WTC11 (cell line): ENCODE results near the gene RPS6KL1. TPM values are rescaled to one million over a fixed set of nuclear protein-coding genes. Genes with fewer than 3 reads are reported as not detected.

Source experiments
- ATAC-seq: fragments of 200-7000 bp; cut with Tn5 transposase; 2 replicates; pipeline ENCODE4 v1.10.0; 2021; ENCODE audit warnings: mild to moderate bottlenecking, moderate library complexity
- CTCF ChIA-PET: fragments of 300-600 bp; sonication (Branson Sonifier 250); formaldehyde crosslinking; loops from one replicate; lab custom pipeline; 2021; ENCODE audit warnings: antibody characterized with exemption; lab: Charles Lee
- POLR2A ChIA-PET: fragments of 350-600 bp; sonication (Branson Sonifier 250); formaldehyde crosslinking; loops from one replicate; lab custom pipeline; 2021; ENCODE audit warnings: antibody characterized with exemption; lab: Charles Lee
- DNase-seq: peaks from one replicate; pipeline ENCODE4 v3.0.0; 2021; ENCODE audit warnings: low spot score
- H3K27ac Mint-ChIP-seq: 2 replicates; pipeline ENCODE4 v1.8.0; 2021; ENCODE audit warnings: mixed read lengths
- H3K27me3 Mint-ChIP-seq: 2 replicates; pipeline ENCODE4 v1.8.0; 2021; ENCODE audit warnings: low read depth, mild to moderate bottlenecking, moderate library complexity, mixed read lengths
- H3K36me3 Mint-ChIP-seq: 2 replicates; pipeline ENCODE4 v1.8.0; 2021; ENCODE audit warnings: mixed read lengths
- H3K4me1 Mint-ChIP-seq: 2 replicates; pipeline ENCODE4 v1.8.0; 2022; ENCODE audit warnings: mixed read lengths
- H3K4me3 Mint-ChIP-seq: 2 replicates; pipeline ENCODE4 v1.8.0; 2021; ENCODE audit warnings: mild to moderate bottlenecking, moderate library complexity, mixed read lengths
- H3K9me3 Mint-ChIP-seq: 2 replicates; pipeline ENCODE4 v1.8.0; 2021; ENCODE audit warnings: mixed read lengths
- AFF4 ChIP-seq: sonication (generic); formaldehyde crosslinking; IDR thresholded peaks from 2 replicates; pipeline ENCODE4 v1.8.1; 2023; ENCODE audit warnings: mild to moderate bottlenecking, missing genetic modification reagents, borderline replicate concordance
- ATF1 ChIP-seq: sonication (generic); formaldehyde crosslinking; IDR thresholded peaks from 2 replicates; pipeline ENCODE4 v1.8.1; 2023; ENCODE audit warnings: mild to moderate bottlenecking, moderate library complexity, missing genetic modification reagents
- CBFB ChIP-seq: sonication (generic); formaldehyde crosslinking; IDR thresholded peaks from 2 replicates; pipeline ENCODE4 v1.8.1; 2022; ENCODE audit warnings: mild to moderate bottlenecking, low read depth, missing genetic modification reagents
- CREB1 ChIP-seq: sonication (generic); formaldehyde crosslinking; IDR thresholded peaks from 2 replicates; pipeline ENCODE4 v1.8.0; 2023; ENCODE audit warnings: mild to moderate bottlenecking, missing genetic modification reagents
- EMX1 ChIP-seq: fragments of 250-450 bp; sonication (Bioruptor Pico); IDR thresholded peaks from 2 replicates; pipeline ENCODE4 v1.8.0; 2021; ENCODE audit warnings: mild to moderate bottlenecking
- ETV6 ChIP-seq: sonication (generic); formaldehyde crosslinking; IDR thresholded peaks from 2 replicates; pipeline ENCODE4 v1.8.1; 2022; ENCODE audit warnings: mild to moderate bottlenecking, missing genetic modification reagents
- FOXK1 ChIP-seq: sonication (generic); formaldehyde crosslinking; IDR thresholded peaks from 2 replicates; pipeline ENCODE4 v1.8.0; 2022; ENCODE audit warnings: mild to moderate bottlenecking, moderate library complexity, missing genetic modification reagents
- HMGXB4 ChIP-seq: sonication (generic); formaldehyde crosslinking; IDR thresholded peaks from 2 replicates; pipeline ENCODE4 v1.8.1; 2023; ENCODE audit warnings: mild to moderate bottlenecking, moderate library complexity, missing genetic modification reagents
- IRF1 ChIP-seq: sonication (generic); formaldehyde crosslinking; IDR thresholded peaks from 2 replicates; pipeline ENCODE4 v1.8.0; 2023; ENCODE audit warnings: missing genetic modification reagents
- KAT7 ChIP-seq: sonication (generic); formaldehyde crosslinking; IDR thresholded peaks from 2 replicates; pipeline ENCODE4 v1.8.1; 2023; ENCODE audit warnings: missing genetic modification reagents, mild to moderate bottlenecking, borderline replicate concordance
- NR2C2 ChIP-seq: sonication (generic); formaldehyde crosslinking; IDR thresholded peaks from 2 replicates; pipeline ENCODE4 v1.8.0; 2022; ENCODE audit warnings: mild to moderate bottlenecking, missing genetic modification reagents
- NR3C1 ChIP-seq: sonication (generic); formaldehyde crosslinking; conservative IDR thresholded peaks from 2 replicates; pipeline ENCODE4 v1.8.1; 2023; ENCODE audit warnings: low read depth, mild to moderate bottlenecking, missing genetic modification reagents
- PRDM15 ChIP-seq: sonication (generic); formaldehyde crosslinking; IDR thresholded peaks from 2 replicates; pipeline ENCODE4 v1.8.0; 2022; ENCODE audit warnings: missing genetic modification reagents
- PRRX2 ChIP-seq: fragments of 250-450 bp; sonication (Bioruptor Pico); IDR thresholded peaks from 2 replicates; pipeline ENCODE4 v1.8.0; 2021; ENCODE audit warnings: mild to moderate bottlenecking
- TEAD4 ChIP-seq: sonication (generic); formaldehyde crosslinking; IDR thresholded peaks from 2 replicates; pipeline ENCODE4 v1.8.0; 2022; ENCODE audit warnings: mild to moderate bottlenecking, missing genetic modification reagents
- TP53 ChIP-seq: sonication (generic); formaldehyde crosslinking; IDR thresholded peaks from 2 replicates; pipeline ENCODE4 v1.8.1; 2023; ENCODE audit warnings: mild to moderate bottlenecking, missing genetic modification reagents
- ZNF138 ChIP-seq: sonication (generic); formaldehyde crosslinking; conservative IDR thresholded peaks from 2 replicates; pipeline ENCODE4 v1.8.1; 2022; ENCODE audit warnings: mild to moderate bottlenecking, moderate library complexity, missing genetic modification reagents
- ZNF219 ChIP-seq: sonication (generic); formaldehyde crosslinking; IDR thresholded peaks from 2 replicates; pipeline ENCODE4 v1.8.0; 2023; ENCODE audit warnings: missing genetic modification reagents, mild to moderate bottlenecking, borderline replicate concordance
- ZNF423 ChIP-seq: fragments of 250-450 bp; sonication (Bioruptor Pico); IDR thresholded peaks from 2 replicates; pipeline ENCODE4 v2.1.2; 2022; ENCODE audit warnings: mild to moderate bottlenecking, moderate library complexity
- total RNA-seq: library from RNA; stranded (reverse); gene quantifications from 3 replicates; pipeline ENCODE4 v1.2.3, GENCODE V29; 2021
- TF ChIP-seq, protein P1 (sequence below): sonication (generic); formaldehyde crosslinking; IDR thresholded peaks from 2 replicates; pipeline ENCODE4 v1.8.1; 2022; ENCODE audit warnings: low read depth, missing genetic modification reagents, borderline replicate concordance
- TF ChIP-seq, protein P2 (sequence below): fragments of 250-450 bp; sonication (Bioruptor Pico); IDR thresholded peaks from 2 replicates; pipeline ENCODE4 v1.9.0; 2021; ENCODE audit warnings: mild to moderate bottlenecking, borderline replicate concordance

RPS6KL1 gene
- total RNA-seq, 1 experiment from 2014 or later = 10.6 TPM

DNA sequence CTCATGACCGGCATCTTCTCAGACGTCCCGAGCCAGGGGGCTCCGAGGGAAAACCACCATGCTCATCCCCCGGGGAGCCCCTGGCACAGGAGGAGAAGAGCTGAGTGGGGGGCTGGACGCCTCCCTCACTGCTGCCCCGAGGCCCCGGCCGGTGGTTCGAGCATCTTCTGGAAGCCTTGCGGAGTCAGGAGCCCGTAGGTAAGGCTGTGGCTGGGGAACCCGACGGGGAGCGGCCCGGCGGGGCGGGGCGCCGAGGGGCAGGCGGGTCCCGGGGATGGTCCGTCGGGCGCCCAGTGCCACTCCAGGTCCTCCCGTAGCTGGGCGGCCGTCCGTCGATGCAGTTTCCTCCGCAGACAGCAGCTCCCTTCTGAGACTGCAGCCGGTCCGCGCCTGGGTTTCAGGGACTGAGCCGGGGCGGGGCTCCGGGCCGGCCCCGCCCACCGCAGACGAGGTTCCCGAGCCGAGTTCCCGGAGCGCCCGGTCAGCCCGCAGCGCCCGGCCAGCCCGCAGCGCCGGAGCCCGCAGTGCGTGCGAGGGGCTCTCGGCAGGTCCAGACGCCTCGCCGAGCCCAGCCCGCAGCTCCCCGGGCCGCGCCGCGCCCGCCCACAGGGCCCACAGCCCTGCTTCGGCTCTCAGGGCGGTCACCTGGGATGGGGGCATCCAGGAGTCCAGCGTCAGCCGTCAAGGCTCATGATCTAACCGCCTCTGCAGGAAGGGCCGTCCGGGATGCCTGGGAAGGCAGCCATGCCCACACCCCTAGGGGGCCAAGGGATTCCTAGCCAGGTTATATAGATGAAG lies 32.4 kb upstream of the RPS6KL1 start, which contains the start of gene PGF:
PGF (minus strand) TSS at position 369 of the 798 bp plus-strand sequence; CDS start at position 14, 355 bp downstream.
- CTCF ChIA-PET = interaction anchor here (0.6 to 3.0 kb wide), 7 partner anchors 9 to 133 kb away, joined by 3 to 54 read pairs (median 7); partner anchors contain the start of genes EIF2B2 and RPS6KL1
- DNase-seq = peak; percentile 80
- Mint-ChIP-seq H3K27ac (no peak within 1 kb of the TSS), H3K9me3 (no peaks in the 10 kb centered on the region), H3K36me3 (no peaks in the 10 kb centered on the region), H3K4me1 (peaks cover 12% of the 10 kb centered on the region), H3K27me3 (peaks cover 15% of the 10 kb centered on the region), H3K4me3 (peak within 1 kb of the TSS; percentile 50)
- peak; percentile 76 for ATAC-seq
- POLR2A ChIA-PET = interaction anchor here (0.6 to 1.0 kb wide), 5 partner anchors 10 to 340 kb away, joined by 3 to 7 read pairs (median 4); partner anchors contain the start of gene RPS6KL1
- peak; percentile 85 for TF ChIP-seq PRDM15 (CRISPR knock-in tag)
- TF ChIP-seq NR2C2 (CRISPR knock-in tag) = no peak
- TF ChIP-seq ZNF138 (CRISPR knock-in tag) = 0 out of 2 replicates have a peak, but pooled peaks have one; percentile 34
- TF ChIP-seq ZNF423 (CRISPR knock-in tag) = peak; percentile 12
- TF ChIP-seq TEAD4 (CRISPR knock-in tag) = no peak
- TF ChIP-seq ZNF219 (CRISPR knock-in tag) = no peak
- 0 out of 2 replicates have a peak, but pooled peaks have one; percentile 53 for TF ChIP-seq TP53
- no peak for TF ChIP-seq EMX1 (CRISPR knock-in tag)
- TF ChIP-seq FOXK1 = 0 out of 2 replicates have a peak, but pooled peaks have one; percentile 25
- TF ChIP-seq ETV6 (CRISPR knock-in tag) = no peak
- TF ChIP-seq NR3C1 (CRISPR knock-in tag) = no peak
- no peak; the same call in 1 of the 2 replicates for TF ChIP-seq HMGXB4 (CRISPR knock-in tag)
- TF ChIP-seq IRF1 (CRISPR knock-in tag) = no peak
- no peak for TF ChIP-seq CREB1 (CRISPR knock-in tag)
- TF ChIP-seq ATF1 (CRISPR knock-in tag) = no peak
- no peak for TF ChIP-seq PRRX2 (CRISPR knock-in tag)
- TF ChIP-seq, protein P1, sequence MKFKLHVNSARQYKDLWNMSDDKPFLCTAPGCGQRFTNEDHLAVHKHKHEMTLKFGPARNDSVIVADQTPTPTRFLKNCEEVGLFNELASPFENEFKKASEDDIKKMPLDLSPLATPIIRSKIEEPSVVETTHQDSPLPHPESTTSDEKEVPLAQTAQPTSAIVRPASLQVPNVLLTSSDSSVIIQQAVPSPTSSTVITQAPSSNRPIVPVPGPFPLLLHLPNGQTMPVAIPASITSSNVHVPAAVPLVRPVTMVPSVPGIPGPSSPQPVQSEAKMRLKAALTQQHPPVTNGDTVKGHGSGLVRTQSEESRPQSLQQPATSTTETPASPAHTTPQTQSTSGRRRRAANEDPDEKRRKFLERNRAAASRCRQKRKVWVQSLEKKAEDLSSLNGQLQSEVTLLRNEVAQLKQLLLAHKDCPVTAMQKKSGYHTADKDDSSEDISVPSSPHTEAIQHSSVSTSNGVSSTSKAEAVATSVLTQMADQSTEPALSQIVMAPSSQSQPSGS (CRISPR knock-in tag) = no peak
- TF ChIP-seq KAT7 (CRISPR knock-in tag) = peak; percentile 31; the same call in 1 of the 2 replicates
- TF ChIP-seq, protein P2, sequence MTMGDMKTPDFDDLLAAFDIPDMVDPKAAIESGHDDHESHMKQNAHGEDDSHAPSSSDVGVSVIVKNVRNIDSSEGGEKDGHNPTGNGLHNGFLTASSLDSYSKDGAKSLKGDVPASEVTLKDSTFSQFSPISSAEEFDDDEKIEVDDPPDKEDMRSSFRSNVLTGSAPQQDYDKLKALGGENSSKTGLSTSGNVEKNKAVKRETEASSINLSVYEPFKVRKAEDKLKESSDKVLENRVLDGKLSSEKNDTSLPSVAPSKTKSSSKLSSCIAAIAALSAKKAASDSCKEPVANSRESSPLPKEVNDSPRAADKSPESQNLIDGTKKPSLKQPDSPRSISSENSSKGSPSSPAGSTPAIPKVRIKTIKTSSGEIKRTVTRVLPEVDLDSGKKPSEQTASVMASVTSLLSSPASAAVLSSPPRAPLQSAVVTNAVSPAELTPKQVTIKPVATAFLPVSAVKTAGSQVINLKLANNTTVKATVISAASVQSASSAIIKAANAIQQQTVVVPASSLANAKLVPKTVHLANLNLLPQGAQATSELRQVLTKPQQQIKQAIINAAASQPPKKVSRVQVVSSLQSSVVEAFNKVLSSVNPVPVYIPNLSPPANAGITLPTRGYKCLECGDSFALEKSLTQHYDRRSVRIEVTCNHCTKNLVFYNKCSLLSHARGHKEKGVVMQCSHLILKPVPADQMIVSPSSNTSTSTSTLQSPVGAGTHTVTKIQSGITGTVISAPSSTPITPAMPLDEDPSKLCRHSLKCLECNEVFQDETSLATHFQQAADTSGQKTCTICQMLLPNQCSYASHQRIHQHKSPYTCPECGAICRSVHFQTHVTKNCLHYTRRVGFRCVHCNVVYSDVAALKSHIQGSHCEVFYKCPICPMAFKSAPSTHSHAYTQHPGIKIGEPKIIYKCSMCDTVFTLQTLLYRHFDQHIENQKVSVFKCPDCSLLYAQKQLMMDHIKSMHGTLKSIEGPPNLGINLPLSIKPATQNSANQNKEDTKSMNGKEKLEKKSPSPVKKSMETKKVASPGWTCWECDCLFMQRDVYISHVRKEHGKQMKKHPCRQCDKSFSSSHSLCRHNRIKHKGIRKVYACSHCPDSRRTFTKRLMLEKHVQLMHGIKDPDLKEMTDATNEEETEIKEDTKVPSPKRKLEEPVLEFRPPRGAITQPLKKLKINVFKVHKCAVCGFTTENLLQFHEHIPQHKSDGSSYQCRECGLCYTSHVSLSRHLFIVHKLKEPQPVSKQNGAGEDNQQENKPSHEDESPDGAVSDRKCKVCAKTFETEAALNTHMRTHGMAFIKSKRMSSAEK (CRISPR knock-in tag) = no peak
- no peak for TF ChIP-seq AFF4 (CRISPR knock-in tag)
- 0 out of 2 replicates have a peak, but pooled peaks have one; percentile 68 for TF ChIP-seq CBFB (CRISPR knock-in tag)
